HepG2 (cell line): ENCODE results near the gene BMF. TPM values are rescaled to one million over a fixed set of nuclear protein-coding genes. Genes with fewer than 3 reads are reported as not detected.

Experiments
- HNRNPL ChIP-seq: fragments of 200-400 bp; formaldehyde crosslinking; IDR thresholded peaks from 2 replicates; pipeline ENCODE4 v1.6.1; 2017; ENCODE audit warnings: mild to moderate bottlenecking, low read depth, low read length
- JARID2 ChIP-seq: sonication (generic); formaldehyde crosslinking; IDR thresholded peaks from 2 replicates; pipeline ENCODE4 v1.8.1; 2023; ENCODE audit warnings: missing genetic modification reagents, inconsistent platforms; ENCODE audit not compliant: insufficient replicate concordance
- NR2F6 ChIP-seq, 2 experiments: IDR thresholded peaks; 2 replicates each; pipeline ENCODE4 v1.6.1; 2016; ENCODE audit warnings: antibody characterized with exemption in 1 of 2, mild to moderate bottlenecking in 1 of 2
- NRL ChIP-seq: sonication (generic); formaldehyde crosslinking; IDR thresholded peaks from 2 replicates; pipeline ENCODE4 v1.5.0; 2020; ENCODE audit warnings: missing genetic modification reagents, mild to moderate bottlenecking, moderate library complexity, borderline replicate concordance
- TAF1 ChIP-seq: sonication (generic); formaldehyde crosslinking; IDR thresholded peaks from 2 replicates; pipeline ENCODE4 v1.4.0; 2020; ENCODE audit warnings: missing genetic modification reagents
- TARDBP ChIP-seq: sonication (generic); formaldehyde crosslinking; IDR thresholded peaks from 2 replicates; pipeline ENCODE4 v1.8.0; 2022; ENCODE audit warnings: mild to moderate bottlenecking, missing genetic modification reagents
- ZMYM3 ChIP-seq: sonication (generic); formaldehyde crosslinking; IDR thresholded peaks from 2 replicates; pipeline ENCODE4 v1.5.1; 2020; ENCODE audit warnings: mild to moderate bottlenecking, missing genetic modification reagents
- ZMYM4 ChIP-seq: sonication (generic); formaldehyde crosslinking; IDR thresholded peaks from 2 replicates; pipeline ENCODE4 v1.8.1; 2023; ENCODE audit warnings: mild to moderate bottlenecking, missing genetic modification reagents
- polyA plus RNA-seq, 8 experiments: library from polyadenylated mRNA; depleted of rRNA in 3 of 8; stranded (reverse) in 7 of 8; unstranded in 1 of 8; fragments of >200 nt; fragmentation: Illumina TruSeq in 4 of 8; extraction: Trizol in 4 of 8; gene quantifications; 2 replicates each; pipeline versions ENCODE4 v1.2.1 to v1.2.3, GENCODE V29; 2011 to 2016; ENCODE audit warnings: low read depth in 4 of 8, missing spikeins in 1 of 8, mixed read lengths in 1 of 8; ENCODE audit not compliant: insufficient read depth in 1 of 8
- total RNA-seq, 5 experiments: library from RNA; depleted of rRNA; stranded (reverse); fragments of >200 nt; fragmentation: Illumina TruSeq; extraction: Trizol; gene quantifications; 2 replicates each; pipeline ENCODE4 v1.2.3, GENCODE V29; 2016; ENCODE audit warnings: low read depth in 1 of 5
- TF ChIP-seq, protein P1 (sequence below): IDR thresholded peaks from 2 replicates; pipeline ENCODE4 v1.4.0; 2020; ENCODE audit warnings: mild to moderate bottlenecking, missing genetic modification reagents
- TF ChIP-seq, protein P2 (sequence below): sonication (generic); formaldehyde crosslinking; IDR thresholded peaks from 2 replicates; pipeline ENCODE4 v1.8.0; 2022; ENCODE audit warnings: mild to moderate bottlenecking, missing genetic modification reagents; ENCODE audit not compliant: insufficient replicate concordance
- TF ChIP-seq, protein P3 (sequence below): IDR thresholded peaks from 2 replicates; pipeline ENCODE4 v1.6.1; 2016; ENCODE audit warnings: missing biosample characterization, missing genetic modification reagents, low read depth
- TF ChIP-seq, protein P4 (sequence below): sonication (generic); formaldehyde crosslinking; IDR thresholded peaks from 2 replicates; pipeline ENCODE4 v1.5.1; 2020; ENCODE audit warnings: mild to moderate bottlenecking, missing genetic modification reagents, moderate library complexity
- TF ChIP-seq, protein P5 (sequence below): sonication (generic); formaldehyde crosslinking; IDR thresholded peaks from 2 replicates; pipeline ENCODE4 v1.4.0; 2020; ENCODE audit warnings: missing genetic modification reagents

Gene BMF
- total and polyA plus RNA-seq, 2 of the 13 experiments (the other 11 are each of a cell fraction or from before 2014, with no cell fraction given) = 8.7 to 15.9 TPM

DNA sequence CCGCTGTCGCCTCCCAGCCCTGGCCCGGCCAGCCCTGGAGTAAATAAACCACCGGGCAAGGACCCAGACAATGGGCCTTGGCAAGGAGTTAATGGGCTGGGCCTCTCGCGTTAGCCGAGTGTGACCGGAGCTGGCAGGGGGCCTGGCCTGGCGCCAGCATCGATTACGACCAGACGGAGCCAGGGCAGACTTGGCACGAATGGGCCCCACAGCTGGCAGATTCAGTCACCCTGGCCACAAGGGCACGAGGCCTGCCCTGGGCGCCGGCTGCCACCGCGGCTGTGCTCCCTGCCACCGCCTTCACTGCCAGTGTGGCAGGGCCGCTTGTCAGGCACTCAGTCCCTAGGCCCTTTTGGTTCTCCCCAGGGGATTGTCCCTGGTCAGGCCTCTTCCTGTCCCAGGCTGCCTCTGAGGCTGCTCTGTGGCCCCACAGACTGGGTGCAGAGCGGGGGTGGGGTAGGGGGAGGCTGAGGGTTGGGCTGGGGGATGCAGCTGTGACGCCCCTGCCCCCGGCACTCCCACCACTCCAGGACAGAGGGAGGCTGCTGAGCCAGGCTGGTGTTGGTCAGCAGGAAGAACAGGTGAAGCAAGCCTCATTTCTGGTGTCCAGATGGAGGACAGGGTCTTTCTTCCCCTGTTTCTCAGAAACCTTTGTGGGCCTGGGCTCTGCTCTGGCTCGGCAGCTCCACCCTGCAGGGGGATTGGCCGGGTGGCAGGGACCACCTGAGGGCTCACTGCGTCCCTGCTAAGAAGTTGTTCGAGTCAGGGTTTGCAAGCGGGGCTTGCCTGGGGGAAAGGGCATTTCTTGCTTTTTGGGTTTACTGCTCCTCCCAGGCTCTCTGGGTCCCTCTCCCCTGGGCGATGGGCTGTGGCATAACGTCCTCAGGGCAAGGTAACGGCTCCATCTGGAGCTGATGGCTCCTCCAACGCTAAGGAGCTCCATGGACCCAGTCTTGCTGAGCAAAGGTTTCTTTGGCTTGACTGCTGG is 39.2 kb downstream of the BMF start (continued):
- TF ChIP-seq, protein P1, sequence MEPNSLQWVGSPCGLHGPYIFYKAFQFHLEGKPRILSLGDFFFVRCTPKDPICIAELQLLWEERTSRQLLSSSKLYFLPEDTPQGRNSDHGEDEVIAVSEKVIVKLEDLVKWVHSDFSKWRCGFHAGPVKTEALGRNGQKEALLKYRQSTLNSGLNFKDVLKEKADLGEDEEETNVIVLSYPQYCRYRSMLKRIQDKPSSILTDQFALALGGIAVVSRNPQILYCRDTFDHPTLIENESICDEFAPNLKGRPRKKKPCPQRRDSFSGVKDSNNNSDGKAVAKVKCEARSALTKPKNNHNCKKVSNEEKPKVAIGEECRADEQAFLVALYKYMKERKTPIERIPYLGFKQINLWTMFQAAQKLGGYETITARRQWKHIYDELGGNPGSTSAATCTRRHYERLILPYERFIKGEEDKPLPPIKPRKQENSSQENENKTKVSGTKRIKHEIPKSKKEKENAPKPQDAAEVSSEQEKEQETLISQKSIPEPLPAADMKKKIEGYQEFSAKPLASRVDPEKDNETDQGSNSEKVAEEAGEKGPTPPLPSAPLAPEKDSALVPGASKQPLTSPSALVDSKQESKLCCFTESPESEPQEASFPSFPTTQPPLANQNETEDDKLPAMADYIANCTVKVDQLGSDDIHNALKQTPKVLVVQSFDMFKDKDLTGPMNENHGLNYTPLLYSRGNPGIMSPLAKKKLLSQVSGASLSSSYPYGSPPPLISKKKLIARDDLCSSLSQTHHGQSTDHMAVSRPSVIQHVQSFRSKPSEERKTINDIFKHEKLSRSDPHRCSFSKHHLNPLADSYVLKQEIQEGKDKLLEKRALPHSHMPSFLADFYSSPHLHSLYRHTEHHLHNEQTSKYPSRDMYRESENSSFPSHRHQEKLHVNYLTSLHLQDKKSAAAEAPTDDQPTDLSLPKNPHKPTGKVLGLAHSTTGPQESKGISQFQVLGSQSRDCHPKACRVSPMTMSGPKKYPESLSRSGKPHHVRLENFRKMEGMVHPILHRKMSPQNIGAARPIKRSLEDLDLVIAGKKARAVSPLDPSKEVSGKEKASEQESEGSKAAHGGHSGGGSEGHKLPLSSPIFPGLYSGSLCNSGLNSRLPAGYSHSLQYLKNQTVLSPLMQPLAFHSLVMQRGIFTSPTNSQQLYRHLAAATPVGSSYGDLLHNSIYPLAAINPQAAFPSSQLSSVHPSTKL (CRISPR knock-in tag) = peak; percentile 68
- 0 out of 2 replicates have a peak, but pooled peaks have one; percentile 29 for TF ChIP-seq ZMYM3
- TF ChIP-seq, protein P2, sequence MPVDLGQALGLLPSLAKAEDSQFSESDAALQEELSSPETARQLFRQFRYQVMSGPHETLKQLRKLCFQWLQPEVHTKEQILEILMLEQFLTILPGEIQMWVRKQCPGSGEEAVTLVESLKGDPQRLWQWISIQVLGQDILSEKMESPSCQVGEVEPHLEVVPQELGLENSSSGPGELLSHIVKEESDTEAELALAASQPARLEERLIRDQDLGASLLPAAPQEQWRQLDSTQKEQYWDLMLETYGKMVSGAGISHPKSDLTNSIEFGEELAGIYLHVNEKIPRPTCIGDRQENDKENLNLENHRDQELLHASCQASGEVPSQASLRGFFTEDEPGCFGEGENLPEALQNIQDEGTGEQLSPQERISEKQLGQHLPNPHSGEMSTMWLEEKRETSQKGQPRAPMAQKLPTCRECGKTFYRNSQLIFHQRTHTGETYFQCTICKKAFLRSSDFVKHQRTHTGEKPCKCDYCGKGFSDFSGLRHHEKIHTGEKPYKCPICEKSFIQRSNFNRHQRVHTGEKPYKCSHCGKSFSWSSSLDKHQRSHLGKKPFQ (CRISPR knock-in tag) = no peak
- TF ChIP-seq, protein P3, sequence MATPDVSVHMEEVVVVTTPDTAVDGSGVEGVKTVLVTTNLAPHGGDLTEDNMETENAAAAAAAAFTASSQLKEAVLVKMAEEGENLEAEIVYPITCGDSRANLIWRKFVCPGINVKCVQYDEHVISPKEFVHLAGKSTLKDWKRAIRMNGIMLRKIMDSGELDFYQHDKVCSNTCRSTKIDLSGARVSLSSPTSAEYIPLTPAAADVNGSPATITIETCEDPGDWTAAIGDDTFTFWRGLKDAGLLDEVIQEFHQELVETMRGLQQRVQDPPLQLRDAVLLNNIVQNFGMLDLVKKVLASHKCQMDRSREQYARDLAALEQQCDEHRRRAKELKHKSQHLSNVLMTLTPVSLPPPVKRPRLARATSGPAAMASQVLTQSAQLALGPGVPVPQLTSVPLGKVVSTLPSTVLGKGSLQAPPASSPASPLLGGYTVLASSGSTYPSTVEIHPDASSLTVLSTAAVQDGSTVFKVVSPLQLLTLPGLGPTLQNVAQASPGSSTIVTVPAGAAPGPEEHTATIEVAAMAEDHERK (CRISPR knock-in tag) = no peak
- TF ChIP-seq TARDBP (CRISPR knock-in tag) = 0 out of 2 replicates have a peak, but pooled peaks have one; percentile 53
- TF ChIP-seq HNRNPL = peak; percentile 99
- peak; percentile 40 for TF ChIP-seq JARID2 (CRISPR knock-in tag)
- TF ChIP-seq ZMYM4 (CRISPR knock-in tag) = 0 out of 2 replicates have a peak, but pooled peaks have one; percentile 16
- TF ChIP-seq, protein P4, sequence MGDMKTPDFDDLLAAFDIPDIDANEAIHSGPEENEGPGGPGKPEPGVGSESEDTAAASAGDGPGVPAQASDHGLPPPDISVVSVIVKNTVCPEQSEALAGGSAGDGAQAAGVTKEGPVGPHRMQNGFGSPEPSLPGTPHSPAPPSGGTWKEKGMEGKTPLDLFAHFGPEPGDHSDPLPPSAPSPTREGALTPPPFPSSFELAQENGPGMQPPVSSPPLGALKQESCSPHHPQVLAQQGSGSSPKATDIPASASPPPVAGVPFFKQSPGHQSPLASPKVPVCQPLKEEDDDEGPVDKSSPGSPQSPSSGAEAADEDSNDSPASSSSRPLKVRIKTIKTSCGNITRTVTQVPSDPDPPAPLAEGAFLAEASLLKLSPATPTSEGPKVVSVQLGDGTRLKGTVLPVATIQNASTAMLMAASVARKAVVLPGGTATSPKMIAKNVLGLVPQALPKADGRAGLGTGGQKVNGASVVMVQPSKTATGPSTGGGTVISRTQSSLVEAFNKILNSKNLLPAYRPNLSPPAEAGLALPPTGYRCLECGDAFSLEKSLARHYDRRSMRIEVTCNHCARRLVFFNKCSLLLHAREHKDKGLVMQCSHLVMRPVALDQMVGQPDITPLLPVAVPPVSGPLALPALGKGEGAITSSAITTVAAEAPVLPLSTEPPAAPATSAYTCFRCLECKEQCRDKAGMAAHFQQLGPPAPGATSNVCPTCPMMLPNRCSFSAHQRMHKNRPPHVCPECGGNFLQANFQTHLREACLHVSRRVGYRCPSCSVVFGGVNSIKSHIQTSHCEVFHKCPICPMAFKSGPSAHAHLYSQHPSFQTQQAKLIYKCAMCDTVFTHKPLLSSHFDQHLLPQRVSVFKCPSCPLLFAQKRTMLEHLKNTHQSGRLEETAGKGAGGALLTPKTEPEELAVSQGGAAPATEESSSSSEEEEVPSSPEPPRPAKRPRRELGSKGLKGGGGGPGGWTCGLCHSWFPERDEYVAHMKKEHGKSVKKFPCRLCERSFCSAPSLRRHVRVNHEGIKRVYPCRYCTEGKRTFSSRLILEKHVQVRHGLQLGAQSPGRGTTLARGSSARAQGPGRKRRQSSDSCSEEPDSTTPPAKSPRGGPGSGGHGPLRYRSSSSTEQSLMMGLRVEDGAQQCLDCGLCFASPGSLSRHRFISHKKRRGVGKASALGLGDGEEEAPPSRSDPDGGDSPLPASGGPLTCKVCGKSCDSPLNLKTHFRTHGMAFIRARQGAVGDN = peak; percentile 91
- TF ChIP-seq NRL (CRISPR knock-in tag) = 0 out of 2 replicates have a peak, but pooled peaks have one; percentile 73
- no peak for TF ChIP-seq NR2F6 (IDR thresholded peaks at IDR 0.05)
- TF ChIP-seq NR2F6 (CRISPR knock-in tag; IDR thresholded peaks at IDR 0.05) = peak; percentile 58; the same call in 1 of the 2 replicates
- TF ChIP-seq TAF1 (CRISPR knock-in tag) = peak; percentile 34; the same call in 1 of the 2 replicates
- TF ChIP-seq, protein P5, sequence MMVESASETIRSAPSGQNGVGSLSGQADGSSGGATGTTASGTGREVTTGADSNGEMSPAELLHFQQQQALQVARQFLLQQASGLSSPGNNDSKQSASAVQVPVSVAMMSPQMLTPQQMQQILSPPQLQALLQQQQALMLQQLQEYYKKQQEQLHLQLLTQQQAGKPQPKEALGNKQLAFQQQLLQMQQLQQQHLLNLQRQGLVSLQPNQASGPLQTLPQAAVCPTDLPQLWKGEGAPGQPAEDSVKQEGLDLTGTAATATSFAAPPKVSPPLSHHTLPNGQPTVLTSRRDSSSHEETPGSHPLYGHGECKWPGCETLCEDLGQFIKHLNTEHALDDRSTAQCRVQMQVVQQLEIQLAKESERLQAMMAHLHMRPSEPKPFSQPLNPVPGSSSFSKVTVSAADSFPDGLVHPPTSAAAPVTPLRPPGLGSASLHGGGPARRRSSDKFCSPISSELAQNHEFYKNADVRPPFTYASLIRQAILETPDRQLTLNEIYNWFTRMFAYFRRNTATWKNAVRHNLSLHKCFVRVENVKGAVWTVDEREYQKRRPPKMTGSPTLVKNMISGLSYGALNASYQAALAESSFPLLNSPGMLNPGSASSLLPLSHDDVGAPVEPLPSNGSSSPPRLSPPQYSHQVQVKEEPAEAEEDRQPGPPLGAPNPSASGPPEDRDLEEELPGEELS = peak; percentile 64; the same call in 1 of the 2 replicates
